ENCODE data around the gene NOS1AP. TPM values are rescaled to one million over a fixed set of nuclear protein-coding genes. Genes with fewer than 3 reads are reported as not detected.

NOS1AP gene
- total RNA-seq, 4 donors from 2014 or later = 1.1 to 3.5 (median 2.6) TPM

- DNase-seq (ENCODE audit: low spot score in 2 of 2) = no peak
- TF ChIP-seq CTCF (IDR thresholded peaks at IDR 0.05) = no peak
- TF ChIP-seq POLR2A (IDR thresholded peaks at IDR 0.05) = no peak
- intact Hi-C loops (cut with DNase I; ENCODE audit: low total_unique reads) = no loop called here
Observed at GRCh38 chr1:162204823-162205155, 135.3 kb downstream of the NOS1AP start.

DNA sequence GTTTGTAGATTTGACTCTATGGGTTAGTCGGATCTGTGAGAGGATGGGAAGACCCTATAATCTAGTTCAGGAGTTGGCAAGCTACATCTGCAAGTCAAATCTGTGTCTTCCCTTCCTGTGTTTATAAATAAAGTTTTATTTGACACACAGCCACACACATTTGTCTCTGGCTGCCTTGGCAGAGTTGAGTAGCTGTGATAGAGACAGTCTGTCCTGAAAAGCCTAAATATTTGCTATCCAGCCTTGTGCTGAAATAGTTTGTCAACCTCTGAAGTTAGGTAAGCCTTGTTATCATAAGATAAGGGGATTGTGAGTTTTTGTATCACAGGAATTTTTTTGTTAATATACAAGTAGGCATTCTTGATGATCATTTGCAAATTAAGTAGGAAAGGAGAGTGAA lies 136.8 kb downstream of the NOS1AP start:
- intact Hi-C loops (cut with DNase I; ENCODE audit: low total_unique reads) = no loop called here
- TF ChIP-seq CTCF (IDR thresholded peaks at IDR 0.05) (no peak), POLR2A (IDR thresholded peaks at IDR 0.05) (no peak)
- no peak overlapping the region for H3K4me3 ChIP-seq (ENCODE audit: low read depth, poor library complexity, severe bottlenecking)

More at GRCh38 chr1:162204823-162205155, 135.3 kb downstream of the NOS1AP start:
- no peak overlapping the region for H3K4me3 ChIP-seq (ENCODE audit: low read depth, poor library complexity, severe bottlenecking)
- 73 to 90% methylated on average over 1 of the region's 1 CpG for WGBS, 2 donors

DNA sequence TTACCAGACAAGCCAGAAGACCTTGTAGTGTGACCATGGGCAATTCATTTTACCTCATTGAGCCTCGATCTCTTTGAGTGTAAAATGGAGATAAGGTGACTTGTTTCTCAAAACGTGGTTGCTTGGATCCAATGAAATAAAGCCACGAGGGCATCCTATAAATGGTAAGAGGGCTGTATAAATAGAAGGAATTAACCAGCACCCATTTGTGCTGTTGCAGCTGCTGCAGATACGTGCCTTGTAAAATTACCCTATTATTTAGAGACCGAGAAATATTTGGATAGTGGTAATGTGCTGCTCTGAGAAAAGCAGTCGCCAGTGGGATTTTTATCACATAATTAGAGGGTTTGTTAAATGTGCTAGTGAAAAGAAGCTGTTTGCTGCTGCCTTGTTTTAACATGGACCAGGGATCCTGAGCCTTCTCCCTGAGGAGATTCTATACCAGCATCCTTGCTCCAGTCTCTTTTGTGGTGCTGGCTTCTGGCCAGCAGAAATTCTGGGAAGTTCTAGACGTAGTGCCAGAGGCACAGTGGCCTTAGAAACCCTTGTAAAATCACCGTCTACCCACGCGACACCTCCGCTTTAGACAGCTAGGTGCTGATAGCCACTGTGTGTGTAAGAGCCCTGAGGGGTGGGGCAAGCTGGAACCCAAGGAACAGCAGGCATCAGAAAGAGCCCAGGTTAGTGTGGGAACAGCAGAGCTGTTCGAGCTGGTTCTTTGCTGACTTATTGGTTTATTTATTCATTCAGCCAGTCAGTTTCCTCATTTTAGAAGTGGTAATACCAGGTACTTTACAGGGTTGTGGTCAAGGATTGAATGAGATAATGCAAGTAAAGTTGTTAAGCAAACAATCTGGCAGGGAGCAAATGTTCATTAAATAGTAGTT lies 137.5 kb downstream of the NOS1AP start:
- TF ChIP-seq POLR2A (IDR thresholded peaks at IDR 0.05) = no peak
- TF ChIP-seq CTCF (IDR thresholded peaks at IDR 0.05) = no peak
- DNase-seq (ENCODE audit: low spot score in 2 of 2) = no peak
- 47 to 53% methylated on average over 12 of the region's 12 CpGs for WGBS, 2 donors
- intact Hi-C loops (cut with DNase I; ENCODE audit: low total_unique reads) = no loop called here
- H3K4me3 ChIP-seq (ENCODE audit: low read depth, poor library complexity, severe bottlenecking) = no peak overlapping the region

More for the DNA sequence above, 136.8 kb downstream of the NOS1AP start:
- WGBS, 2 donors = 86 to 93% methylated on average over 1 of the region's 1 CpG
- no peak for DNase-seq (ENCODE audit: low spot score in 2 of 2)

DNA sequence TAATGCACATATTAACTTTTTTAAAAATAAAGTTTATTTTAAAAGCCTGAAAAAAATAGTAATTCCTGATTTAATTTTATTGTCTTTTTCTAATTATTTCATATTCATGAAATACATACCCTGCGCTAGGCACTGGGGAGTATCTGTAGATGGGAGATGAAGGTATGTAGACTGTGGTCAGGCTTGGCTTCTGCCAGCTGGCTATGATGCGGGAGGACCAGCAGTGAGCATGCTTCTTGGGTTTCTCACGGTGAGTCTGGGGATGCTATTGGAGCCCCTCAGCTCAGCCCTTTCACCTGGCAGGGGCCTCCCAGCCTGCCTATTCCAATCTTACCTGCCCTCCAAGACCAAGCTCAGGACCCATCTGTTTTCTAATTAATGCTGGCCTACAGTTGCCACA lies 138.4 kb downstream of the NOS1AP start:
- TF ChIP-seq CTCF (IDR thresholded peaks at IDR 0.05) (no peak), POLR2A (IDR thresholded peaks at IDR 0.05) (no peak)
- H3K4me3 ChIP-seq (ENCODE audit: low read depth, poor library complexity, severe bottlenecking) = no peak overlapping the region
- 93 to 96% methylated on average over 3 of the region's 3 CpGs for WGBS, 2 donors
- DNase-seq (ENCODE audit: low spot score in 2 of 2) = no peak
- intact Hi-C loops (cut with DNase I; ENCODE audit: low total_unique reads) = no loop called here

GRCh38 chr1:162210196-162210595 lies 140.7 kb downstream of the NOS1AP start:
- no peak for DNase-seq (ENCODE audit: low spot score in 2 of 2)
- no peak overlapping the region for H3K4me3 ChIP-seq (ENCODE audit: low read depth, poor library complexity, severe bottlenecking)
- intact Hi-C loops (cut with DNase I; ENCODE audit: low total_unique reads) = no loop called here
- 77 to 79% methylated on average over 6 of the region's 6 CpGs for WGBS, 2 donors
- TF ChIP-seq CTCF (IDR thresholded peaks at IDR 0.05) (no peak), POLR2A (IDR thresholded peaks at IDR 0.05) (no peak)

Data from lower leg skin (tissue), 4 donors.